Activated CD4-positive, alpha-beta T cell treated with anti-CD3 and anti-CD28 coated beads, Interleukin-2, Interleukin-4, amounts not matched to agents 100 ng/mL and 50 ng/mL, durations not matched to agents 16 hours and 8 hours (primary cell): ENCODE measurements around the gene MAP3K14.

Experiments
- DNase-seq: peaks from one replicate; pipeline ENCODE4 v3.0.0-alpha.2; 2020; ENCODE audit warnings: low spot score

MAP3K14 gene

GRCh38 chr17:45282683-45283644, 33.9 kb downstream of the MAP3K14 start:
- no peak for DNase-seq

- DNase-seq: no peak
These were observed 36.9 kb downstream of the MAP3K14 start for GRCh38 chr17:45279898-45280297.

- DNase-seq: no peak
These were observed 38.8 kb downstream of the MAP3K14 start for GRCh38 chr17:45277992-45278391.

- DNase-seq: peak; percentile 90
These were observed 39.5 kb downstream of the MAP3K14 start for GRCh38 chr17:45277216-45277849.

- no peak for DNase-seq
These were observed 40.8 kb downstream of the MAP3K14 start for GRCh38 chr17:45276031-45276430.

GRCh38 chr17:45274033-45274432, 42.8 kb downstream of the MAP3K14 start:
- no peak for DNase-seq

GRCh38 chr17:45273551-45273957, 43.3 kb downstream of the MAP3K14 start:
- DNase-seq: no peak

- no peak for DNase-seq
These were observed 45.2 kb downstream of the MAP3K14 start for GRCh38 chr17:45271603-45272002.

GRCh38 chr17:45270828-45271418, 45.9 kb downstream of the MAP3K14 start:
- peak; percentile 38 for DNase-seq

GRCh38 chr17:45269912-45270311, 46.9 kb downstream of the MAP3K14 start:
- no peak for DNase-seq

GRCh38 chr17:45267436-45268055, 49.3 kb downstream of the MAP3K14 start:
- DNase-seq: no peak

- DNase-seq: no peak
These were observed 50.4 kb downstream of the MAP3K14 start for GRCh38 chr17:45266372-45266926.

- no peak for DNase-seq
These were observed 51.0 kb downstream of the MAP3K14 start for GRCh38 chr17:45265821-45266220.

GRCh38 chr17:45264988-45265387, 51.8 kb downstream of the MAP3K14 start:
- DNase-seq: no peak

GRCh38 chr17:45264430-45264829, 52.4 kb downstream of the MAP3K14 start:
- no peak for DNase-seq

GRCh38 chr17:45263477-45263860, 53.4 kb downstream of the MAP3K14 start:
- no peak for DNase-seq

GRCh38 chr17:45262516-45263476, 54.0 kb downstream of the MAP3K14 start:
- no peak for DNase-seq

- DNase-seq: peak; percentile 56
These were observed 55.0 kb downstream of the MAP3K14 start, which contains the start of gene SPATA32 for GRCh38 chr17:45261577-45262515. SPATA32 (minus strand) TSS chr17:45262094; CDS start chr17:45262016, 78 bp downstream.

- no peak for DNase-seq
These were observed 56.5 kb downstream of the MAP3K14 start for GRCh38 chr17:45260204-45260783.
